CD4-positive, alpha-beta T cell treated with Interleukin-12 subunit alpha and Interleukin-12 subunit beta, for 1 hour (primary cell): ENCODE measurements around the gene LRIT3.
A peak's percentile ranks its signal among the peaks of the same experiment; 100 is the strongest.

Experiments
- DNase-seq: peaks from one replicate; pipeline ENCODE4 v3.0.0-alpha.2; 2020

Gene LRIT3, protein sequence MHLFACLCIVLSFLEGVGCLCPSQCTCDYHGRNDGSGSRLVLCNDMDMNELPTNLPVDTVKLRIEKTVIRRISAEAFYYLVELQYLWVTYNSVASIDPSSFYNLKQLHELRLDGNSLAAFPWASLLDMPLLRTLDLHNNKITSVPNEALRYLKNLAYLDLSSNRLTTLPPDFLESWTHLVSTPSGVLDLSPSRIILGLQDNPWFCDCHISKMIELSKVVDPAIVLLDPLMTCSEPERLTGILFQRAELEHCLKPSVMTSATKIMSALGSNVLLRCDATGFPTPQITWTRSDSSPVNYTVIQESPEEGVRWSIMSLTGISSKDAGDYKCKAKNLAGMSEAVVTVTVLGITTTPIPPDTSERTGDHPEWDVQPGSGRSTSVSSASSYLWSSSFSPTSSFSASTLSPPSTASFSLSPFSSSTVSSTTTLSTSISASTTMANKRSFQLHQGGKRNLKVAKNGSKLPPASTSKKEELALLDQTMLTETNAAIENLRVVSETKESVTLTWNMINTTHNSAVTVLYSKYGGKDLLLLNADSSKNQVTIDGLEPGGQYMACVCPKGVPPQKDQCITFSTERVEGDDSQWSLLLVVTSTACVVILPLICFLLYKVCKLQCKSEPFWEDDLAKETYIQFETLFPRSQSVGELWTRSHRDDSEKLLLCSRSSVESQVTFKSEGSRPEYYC

DNA sequence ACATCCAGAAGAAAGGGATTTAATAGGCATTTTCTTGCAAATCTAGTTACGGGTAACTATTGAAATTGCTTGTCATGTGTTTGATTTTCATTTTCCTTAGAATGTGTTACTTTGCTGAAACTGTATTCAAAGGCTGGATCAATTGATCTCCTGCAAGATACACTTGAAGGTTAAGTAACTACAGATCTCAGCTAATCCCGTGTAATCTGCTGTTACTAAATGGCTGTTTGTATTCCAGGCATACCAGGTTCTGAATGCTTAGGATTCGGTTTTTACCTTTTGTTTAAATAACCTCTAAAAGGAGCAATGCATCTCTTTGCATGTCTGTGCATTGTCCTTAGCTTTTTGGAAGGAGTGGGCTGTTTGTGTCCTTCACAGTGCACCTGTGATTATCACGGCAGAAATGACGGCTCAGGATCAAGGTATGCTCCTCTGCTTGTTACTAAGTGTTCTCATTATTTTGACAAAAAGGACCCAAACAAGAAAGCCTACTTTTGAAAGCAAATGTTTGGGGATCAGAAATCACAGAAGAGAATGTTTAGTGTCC, at the start of gene LRIT3:
Gene LRIT3, plus strand, starts transcription at position 212 of the 547 bp plus-strand sequence. Its CDS starts 95 bp downstream, at position 307.
- DNase-seq: no peak

DNA sequence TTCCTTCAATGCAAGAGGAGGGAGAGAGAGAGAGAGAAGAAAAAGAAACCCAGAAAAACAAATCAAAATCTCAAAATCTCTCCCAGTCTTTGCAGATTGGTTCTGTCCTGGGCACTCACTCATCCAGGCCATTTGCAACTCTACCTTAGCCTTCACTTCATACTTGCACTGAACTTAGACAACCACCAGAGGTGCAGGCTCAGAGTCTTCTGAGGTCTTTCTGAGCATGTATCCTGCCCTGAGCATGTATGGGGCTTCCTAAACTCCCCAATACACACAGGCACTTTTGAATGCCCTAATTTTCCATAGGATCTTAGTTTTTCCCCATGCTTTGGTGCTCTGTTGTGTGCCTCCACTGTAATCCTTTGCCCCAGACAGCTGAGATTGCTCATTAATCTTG, 49.0 kb upstream of the LRIT3 start:
- DNase-seq: no peak

DNA sequence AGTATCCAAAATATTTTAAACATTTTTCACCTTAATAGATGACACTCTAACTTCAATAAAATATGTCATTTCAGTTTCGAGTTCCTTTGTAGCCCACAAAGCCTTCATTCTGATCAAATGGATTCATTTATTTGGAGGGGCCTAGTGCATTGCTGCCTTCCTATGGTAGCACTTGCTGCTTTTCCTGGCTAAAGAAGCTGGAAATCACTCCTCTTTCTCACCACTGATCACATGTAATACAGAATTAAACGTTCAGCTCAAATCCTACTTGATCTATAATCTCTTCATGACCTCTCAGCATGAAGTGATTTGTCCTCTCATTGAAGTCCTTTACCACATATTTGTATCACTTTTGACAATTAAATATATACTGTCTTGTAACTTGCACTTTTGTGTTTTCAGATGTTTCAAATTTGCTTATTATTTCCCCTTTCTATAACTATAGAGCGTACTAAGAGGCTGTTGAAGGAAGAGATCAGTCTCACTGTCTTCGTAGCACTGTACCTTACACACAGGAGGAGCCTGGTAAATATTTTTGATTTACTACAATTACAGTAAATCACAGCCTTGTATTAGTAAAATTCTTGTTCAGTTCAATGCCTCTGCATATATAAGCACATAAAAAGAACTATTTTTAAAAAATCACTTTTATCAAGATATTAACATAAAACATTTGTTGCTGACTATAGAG, 46.7 kb upstream of the LRIT3 start:
- DNase-seq: no peak

DNA sequence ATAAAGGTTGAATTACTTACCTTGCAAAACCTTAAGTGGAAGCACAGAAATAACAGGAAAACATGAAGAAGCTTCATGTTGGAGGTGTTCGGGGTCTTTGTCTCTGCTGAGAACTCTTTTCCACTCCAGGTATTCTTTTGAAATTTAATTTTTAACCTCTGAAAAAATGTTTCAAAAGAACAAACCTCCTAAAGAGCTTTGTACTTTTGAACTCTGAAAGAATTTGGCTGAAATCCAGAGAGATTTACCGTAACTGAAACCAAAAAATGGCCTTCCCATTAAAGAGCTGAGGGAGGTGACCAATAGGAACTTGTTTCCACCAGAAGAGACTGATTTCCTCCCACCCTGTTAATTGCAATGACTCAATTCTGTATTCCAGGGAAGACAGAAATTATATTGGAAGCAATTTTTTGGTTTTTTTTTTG, 46.0 kb upstream of the LRIT3 start, which contains the start of gene CFI:
Gene CFI, minus strand, starts transcription at position 105 of the 425 bp plus-strand sequence. Its CDS starts 28 bp downstream, at position 77.
- DNase-seq: no peak

DNA sequence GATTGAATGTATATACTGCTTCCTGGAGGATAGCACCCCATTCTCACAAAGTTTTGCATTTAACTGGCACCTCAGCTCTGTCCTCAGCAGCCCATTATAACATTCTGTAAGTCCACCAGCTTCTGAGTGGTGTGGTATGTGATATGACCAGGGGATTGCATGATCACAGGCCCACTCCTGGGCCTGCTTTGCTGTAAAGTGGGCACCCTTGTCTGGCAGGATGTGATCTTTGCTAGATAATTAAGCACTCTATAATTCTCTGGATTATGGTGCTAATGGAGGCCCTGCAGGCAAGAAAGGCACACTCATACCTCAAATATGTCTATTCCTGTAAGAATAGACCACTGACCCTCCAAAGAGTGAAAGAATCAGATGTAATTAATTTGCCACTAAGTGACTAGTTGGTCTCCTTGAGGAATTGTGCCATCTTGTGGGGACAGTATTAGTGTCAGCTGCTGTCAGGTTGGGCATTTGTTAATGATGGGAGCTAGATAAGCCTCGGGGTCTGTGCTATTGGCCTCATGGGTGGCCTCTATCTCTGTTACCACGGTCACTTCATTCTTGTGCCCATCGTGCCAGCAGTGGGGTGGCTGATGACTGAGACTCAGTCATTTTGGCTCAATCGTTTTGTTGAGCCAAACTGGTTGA, 43.9 kb upstream of the LRIT3 start:
- DNase-seq: peak; percentile 38

DNA sequence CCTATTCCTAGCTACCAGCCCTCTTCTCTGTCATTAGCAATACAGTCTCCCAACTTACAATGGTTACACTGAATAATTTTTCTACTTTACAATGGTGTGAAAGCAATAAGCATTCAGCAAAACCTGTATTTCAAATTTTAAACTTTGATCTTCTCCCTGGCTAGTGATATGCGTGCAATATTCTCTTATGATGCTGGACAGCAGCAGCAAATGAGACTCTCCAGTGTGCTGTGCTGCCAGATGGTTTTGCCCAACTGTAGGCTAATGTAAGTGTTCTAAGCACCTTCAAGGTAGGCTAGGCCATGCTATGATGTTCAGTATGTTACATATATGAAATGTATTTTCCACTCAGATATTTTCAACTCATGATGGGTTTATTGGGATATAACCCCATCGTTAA, 38.3 kb upstream of the LRIT3 start:
- no peak for DNase-seq

DNA sequence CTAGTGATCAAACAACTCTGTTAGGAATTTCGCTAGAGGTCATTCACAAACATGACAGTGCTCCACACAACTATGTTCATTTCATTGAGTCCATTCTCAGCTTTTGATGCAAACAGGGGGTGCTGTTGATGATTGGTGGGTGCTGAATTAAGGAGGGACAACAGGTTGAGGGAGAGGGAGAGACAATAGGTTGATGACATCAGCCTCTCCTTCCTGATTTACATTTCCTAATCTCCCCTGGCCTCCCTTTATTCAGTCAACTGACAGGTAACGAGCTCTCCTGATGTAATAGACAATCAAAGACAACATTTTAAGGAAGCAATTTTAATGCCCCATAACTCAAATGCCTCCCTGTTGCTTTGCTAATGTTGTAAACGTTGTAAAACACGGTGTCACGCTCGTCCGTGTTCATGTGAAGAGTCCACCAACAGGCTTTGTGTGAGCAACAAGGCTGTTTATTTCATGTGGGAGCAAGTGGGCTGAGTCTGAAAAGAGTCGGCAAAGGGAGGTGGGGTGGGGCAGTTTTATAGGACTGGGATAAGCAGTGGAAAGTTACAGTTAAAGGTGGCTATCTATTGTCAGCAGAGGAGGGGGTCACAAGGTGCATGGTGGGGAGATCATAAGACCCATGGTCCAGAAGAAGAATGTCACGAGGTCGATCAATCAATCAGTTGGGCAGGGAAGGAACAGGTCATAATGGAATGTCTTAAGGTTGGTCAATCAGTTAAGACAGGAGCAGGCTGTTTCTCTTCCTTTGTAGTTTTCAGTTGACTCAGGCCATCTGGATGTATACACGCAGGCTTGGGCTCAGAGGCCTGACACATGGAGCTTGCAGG, 37.1 kb upstream of the LRIT3 start:
- no peak for DNase-seq

DNA sequence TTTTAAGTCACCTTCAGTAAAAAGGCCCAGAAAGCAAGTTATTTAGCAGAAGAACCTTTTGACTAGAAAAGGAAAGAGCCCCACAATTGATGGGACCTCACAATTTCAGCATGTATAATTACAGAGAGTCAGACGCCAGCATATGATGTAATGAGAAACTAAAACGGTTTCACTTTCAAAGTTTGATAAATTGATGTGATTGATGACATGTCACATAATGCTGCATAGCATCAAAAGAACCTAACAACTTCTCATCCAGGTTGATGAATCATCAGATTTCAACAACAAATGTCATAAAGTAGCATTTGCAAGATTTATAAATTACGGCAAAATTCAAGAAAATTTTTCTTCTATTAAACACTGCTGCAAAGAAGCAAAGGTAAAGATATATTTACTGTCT, 36.2 kb upstream of the LRIT3 start:
- DNase-seq: no peak

DNA sequence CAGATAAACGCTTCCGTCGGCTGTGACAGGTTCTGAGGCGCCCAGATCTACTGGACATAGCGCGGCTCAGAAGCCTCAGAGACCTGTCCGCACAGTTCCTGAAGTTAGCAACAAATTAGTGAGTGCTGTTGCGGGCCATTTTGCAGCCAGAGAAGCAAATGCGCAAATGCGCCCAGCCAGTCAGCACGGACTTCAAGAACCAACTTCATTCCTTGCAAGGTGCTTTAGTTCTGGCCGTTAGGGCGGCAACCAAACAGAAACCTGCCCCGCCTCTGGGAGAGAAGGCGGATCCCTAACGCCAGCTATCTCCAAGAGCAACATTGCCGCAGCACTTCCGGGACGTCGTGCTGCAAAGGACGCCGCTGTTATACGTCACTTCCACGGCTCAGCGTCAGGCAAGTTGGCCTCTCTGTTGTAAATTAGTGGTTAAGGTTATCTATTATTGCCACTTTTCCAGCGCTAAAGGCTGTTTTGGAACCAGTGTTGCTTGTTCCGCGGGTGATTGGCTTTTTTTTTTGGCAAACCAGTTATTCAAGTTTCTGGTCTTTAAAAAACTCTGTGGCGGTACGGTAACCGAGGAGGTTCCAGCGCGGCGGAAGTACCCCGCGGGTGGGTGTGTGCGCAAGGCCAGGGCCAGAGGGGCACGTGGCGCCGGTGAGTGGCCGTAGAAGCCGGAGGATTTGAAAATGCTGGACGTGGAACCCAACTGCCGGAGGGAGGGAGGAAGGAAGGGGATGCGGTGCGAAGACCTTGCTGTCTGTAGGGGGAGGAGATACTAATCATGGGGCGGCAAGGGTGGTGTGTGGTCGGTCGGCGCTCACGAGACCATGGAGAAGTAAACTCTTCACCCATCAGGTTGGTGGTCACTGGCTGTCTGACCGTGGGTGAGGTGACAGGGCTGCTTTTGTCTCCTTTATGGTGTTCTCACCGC, 32.5 kb upstream of the LRIT3 start, which contains the start of gene GAR1:
Gene GAR1, plus strand, starts transcription at position 612 of the 931 bp plus-strand sequence. CDS start 403 bp downstream, outside the sequence.
- DNase-seq: peak; percentile 89

DNA sequence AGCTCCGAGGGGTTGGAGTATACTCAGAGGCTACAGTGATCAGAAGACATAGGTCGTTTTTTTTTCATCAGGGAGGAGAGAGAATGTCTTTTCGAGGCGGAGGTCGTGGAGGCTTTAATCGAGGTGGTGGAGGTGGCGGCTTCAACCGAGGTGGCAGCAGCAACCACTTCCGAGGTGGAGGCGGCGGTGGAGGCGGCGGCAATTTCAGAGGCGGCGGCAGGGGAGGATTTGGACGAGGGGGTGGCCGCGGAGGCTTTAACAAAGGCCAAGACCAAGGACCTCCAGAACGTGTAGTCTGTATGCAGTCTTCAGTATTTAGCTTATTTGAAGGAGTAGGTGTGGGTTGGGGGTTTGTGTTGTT, 31.8 kb upstream of the LRIT3 start:
- peak; percentile 57 for DNase-seq

DNA sequence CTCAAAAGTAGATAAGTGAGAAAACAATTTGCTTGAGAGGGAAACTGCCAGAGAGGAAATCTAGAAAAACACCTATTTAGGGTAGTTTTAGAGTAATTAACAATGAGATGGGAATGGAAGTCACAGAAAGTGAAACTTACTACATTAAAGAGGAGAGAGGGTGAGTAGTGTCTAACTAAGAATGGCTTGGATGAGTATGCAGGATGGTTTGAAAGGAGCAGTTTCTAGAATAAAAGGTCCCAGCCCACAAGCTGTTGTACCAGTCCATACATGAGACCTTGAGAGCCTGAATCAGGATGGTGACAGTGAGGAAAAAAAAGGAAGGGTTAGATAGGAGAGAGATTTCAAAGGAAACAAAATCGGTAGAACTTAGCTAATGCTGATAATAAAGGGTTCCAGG, 31.0 kb upstream of the LRIT3 start:
- no peak for DNase-seq

DNA sequence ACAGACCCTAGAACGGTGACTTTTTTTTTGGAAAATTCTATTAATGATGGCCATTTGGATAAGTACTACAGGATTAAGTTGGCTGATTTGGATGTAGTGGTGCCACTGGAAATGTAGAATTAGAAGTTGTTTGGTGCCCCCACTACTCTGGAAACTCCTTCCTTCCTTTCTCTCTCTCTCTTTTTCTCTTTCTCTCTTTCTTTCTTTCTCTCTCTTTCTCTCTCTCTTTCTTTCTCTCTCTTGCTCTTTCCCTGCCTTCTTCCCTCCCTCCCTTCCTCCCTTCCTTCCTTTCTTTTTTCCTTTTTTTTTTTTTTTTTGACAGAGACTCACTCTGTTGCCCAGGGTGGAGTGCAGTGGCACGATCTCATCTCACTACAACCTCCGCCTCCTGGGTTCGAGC, 29.6 kb upstream of the LRIT3 start:
- no peak for DNase-seq

DNA sequence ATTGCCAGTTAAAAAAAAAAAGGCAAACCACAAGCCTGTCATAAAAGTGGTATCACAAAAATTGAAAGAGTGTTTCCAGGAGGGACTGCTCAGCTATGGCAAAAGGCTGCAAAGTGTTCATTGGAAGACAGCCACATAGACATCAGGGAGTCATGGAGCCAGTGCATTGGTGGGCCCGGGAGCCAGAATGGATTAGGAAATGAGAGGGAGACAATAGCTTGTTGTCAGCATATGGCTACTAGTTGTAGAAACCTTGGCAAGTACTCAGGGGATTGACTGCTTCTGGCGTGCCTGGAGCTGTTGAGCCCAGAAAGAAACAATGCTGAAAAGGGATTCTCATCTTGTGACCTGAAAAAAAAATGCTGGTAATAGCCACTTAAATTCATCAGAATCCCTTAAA, 27.3 kb upstream of the LRIT3 start:
- DNase-seq: no peak

DNA sequence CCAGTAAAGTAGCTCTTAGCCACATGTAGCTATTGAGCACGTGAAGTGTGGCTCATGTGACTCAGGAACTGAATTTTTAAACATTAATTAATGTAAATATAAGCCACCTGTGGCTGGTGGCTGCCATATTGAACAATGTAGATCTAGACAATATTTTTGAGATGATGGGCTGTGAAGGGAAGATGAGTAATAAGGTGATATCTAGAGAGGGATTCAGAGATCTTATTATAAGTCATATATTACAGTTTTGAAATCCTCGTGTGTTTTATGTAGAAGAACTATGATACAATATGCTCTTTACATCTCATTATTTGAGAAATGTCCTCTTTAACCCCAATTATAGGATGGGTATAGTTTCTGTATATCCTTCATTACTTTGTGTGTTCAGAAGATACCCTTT, 26.7 kb upstream of the LRIT3 start:
- no peak for DNase-seq

DNA sequence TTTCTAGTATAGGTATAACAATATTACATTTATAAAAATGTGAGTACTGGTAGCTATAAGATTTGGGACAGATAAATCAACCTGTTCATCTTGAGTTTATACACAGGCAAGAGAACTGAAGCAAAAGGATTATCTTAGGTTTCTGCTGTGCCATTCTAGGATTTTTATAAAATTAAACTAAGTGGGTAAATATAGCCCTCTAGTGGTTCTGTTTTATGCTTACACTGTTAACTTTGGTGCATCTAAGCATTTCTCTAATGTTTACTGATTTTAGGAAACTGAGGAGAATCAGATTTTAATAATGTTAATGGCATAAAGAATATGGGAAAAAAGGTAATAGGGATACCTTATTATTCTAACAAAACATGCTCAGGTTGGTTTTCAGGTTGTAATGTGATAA, 21.2 kb upstream of the LRIT3 start:
- peak; percentile 36 for DNase-seq

DNA sequence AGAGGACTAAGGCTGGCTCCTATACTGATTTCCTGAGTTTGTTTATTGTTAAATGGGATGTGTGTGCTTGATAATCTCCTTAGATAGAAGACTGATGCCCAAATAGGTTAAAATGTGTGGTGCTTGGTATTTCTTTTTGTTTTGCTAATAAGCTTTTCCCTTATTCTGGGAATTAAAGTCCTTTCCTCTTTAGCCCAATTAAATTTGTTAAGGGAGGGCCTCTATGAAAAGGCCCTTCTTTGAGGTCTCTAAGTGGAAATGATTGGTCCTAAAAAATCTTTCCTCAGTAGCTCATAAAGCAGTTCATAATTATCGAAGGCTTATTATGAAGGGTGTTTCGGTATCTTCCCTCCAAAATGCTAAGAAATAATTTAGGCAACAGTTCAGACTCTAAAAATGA, 20.2 kb upstream of the LRIT3 start, which contains the start of gene RRH:
Gene RRH, plus strand, starts transcription at position 301 of the 400 bp plus-strand sequence. Its CDS starts 56 bp downstream, at position 357.
- DNase-seq: no peak

DNA sequence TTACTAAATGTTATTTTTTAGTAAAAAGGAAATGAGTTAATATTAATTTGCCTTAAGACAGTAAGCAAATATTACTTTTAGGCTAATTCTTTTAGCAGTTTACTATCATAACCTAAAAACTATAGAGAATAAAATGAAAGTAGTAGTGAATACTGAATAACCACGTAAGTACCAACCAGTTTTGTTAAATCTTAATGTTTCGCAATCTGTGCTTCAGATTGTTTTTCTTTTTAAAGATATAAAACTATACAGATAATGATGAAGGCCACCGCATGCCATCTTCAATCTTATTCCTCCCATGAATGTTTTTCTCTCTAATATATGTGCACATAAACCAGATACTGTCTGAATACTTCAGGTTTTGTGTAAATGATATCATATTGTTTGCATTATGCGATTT, 14.2 kb upstream of the LRIT3 start:
- no peak for DNase-seq

DNA sequence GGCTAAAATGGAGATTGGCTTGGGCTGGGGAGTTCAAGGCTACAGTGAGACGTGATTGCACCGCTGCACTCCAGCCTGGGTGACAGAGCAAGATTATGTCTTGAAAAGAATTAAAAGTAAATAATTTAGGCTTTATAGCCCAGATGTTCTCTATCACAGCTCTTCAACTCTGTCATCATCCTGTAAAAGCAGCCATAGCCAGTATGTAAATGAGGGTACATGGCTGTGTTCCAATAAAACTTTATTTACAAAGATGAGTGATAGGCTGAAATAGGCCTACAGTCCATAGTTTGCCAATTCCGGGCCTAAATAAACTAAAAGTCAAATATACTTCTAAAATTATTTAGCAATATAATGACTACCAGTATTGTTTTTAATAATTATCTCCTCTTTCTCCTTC, 10.9 kb upstream of the LRIT3 start:
- DNase-seq: no peak

DNA sequence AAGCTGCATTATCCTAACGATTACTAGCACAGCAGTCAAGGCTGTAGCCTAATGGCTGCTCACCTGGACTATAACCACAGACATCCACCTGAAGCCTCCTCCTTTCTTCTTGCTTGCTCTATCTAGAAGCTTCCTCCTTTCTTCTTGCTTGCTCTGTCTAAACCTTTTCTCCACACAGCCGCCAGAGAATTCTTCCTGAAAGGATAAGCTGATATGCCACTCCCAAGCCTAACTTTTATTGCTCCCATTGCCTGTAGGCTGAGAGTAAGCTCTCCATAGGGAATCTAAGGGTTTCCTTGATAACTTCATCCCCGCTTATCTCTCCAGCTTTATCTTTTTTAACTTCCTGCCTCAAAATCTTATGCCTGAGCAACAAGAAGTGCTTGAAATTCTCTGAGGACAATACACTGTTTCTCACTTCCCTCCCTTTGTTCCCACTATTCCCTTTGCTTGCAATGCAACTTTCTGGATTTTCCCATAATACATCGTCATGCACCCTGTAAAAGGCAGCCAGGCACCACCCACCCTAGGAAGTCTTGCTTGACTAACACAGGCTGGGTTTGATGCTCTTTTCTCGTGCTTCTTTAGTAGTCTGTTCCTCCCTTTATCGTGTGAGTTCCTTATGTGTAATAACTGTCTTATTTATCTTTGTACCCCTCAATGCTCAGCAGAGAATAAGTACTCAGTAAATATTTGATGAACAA, 1.4 kb upstream of the LRIT3 start:
- no peak for DNase-seq

DNA sequence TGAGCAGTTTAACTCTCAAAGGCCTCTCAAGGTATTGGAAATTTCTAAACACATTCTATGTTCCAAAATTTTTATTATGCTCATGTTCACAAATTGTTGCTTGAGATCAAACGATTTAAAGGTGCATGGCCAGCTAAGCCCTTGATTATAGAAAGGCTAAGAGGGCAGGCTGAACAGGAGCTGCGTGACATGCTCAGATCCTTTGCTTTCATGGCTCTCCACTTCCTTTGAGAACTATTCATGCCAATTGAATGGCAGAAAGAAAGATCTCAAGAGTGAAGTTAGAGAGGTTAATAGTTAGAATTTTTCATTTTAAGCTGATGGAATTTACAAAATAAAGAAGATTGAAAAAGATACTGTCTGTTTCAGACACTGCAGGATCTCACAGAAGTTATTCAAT, 594 bp downstream of the LRIT3 start:
- DNase-seq: no peak
